ENCODE results near the gene GUCY2C.
"Not testable (repeated sequence)": the region's sequence is repeated elsewhere in the genome, so short reads cannot be mapped to it uniquely, and the experiment has no call there.

Gene GUCY2C

DNA sequence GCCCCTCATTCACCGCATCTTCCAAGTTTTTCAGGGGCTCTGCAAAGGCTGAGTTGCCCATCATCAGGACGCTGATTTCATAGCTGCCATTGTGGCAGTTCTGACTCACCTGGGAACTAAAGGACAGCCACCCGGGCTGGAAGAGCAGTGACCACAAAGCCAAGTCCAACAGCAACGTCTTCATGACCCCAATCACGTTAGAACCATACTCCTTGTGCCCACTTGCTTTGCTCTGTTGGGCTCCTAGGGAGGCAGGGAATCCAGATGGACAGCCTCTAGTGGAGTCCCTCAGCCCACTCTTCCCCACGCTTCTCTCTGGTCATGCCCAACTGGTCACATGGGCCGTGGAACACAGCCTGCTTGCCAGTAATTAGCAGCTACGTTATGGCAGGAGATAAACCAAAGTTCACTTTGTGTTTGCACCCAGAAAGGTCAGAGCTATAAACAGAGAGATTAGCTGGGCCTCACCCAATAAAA, at the start of gene GUCY2C:
GUCY2C (minus strand) TSS at position 335 of the 477 bp plus-strand sequence; CDS start at position 184, 151 bp downstream.
- DNase-seq: no peak

DNA sequence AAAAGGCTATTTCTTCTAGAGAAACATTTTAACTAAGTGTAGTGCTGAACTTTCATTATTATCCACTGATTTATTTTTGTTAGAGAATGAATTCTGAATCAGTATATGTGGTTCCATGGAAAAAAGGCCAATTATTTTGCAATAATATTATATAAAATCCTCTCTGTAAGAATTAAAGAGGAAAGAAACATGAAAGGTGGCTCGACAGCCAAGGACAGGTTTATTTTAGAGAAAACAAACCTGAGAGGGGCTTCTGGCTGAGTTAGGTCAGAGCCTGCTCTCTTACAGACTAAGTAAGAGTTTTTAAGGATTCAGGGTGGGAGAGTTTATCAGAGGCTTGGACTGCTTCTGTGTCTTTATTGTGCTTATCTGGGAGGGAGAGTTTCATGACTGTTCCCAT, 46.7 kb upstream of the GUCY2C start:
- DNase-seq: no peak

DNA sequence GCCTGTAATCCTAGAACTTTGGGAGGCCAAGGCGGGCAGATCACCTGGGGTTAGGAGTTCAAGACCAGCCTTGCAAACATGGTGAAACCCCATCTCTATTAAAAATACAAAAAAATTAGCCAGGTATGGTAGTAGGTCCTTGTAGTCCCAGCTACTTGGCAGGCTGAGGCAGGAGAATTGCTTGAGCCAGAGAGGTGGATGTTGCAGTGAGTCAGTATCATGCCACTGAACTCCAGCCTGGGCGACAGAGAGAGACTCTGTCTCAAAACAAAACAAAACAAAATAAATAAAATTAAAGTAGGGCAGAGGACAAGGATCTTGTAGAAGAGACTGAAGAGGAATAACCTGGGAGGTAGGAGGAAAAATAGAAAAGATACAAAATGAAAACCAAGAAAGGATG, 45.5 kb upstream of the GUCY2C start:
- DNase-seq: no peak

DNA sequence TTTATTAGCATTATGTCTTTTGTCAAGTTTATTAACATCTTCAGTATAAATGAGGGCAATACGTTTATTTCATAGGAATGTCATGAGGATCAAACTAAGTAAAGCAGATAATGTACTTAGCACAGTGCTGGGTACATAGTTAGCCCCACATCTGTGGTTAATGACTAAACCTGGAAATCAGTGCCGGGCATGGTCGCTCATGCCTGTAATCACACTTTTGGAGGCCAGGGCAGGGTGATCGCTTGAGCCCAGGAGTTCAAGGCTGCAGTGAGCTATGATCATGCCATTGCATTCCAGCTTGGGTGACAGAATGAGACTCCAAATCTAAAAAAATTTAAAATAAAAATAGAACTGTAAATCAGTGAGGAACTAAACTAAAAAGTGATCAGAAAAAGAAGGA, 44.8 kb upstream of the GUCY2C start:
- DNase-seq: no peak

DNA sequence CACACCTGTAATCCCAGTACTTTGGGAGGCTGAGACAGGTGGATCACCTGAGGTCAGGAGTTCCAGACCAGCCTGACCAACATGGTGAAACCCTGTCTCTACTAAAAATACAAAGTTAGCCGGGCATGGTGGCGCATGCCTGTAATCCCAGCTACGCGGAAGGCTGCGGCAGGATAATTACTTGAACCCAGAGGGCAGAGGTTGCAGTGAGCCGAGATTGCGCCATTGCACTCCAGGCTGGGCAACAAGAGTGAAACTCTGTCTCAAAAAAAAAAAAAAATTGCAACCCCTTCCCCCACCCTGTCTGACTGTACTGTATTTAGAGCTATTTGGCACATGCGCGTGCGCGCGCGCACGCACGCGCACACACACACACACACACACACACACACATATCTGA, 40.0 kb upstream of the GUCY2C start:
- DNase-seq: not testable (repeated sequence)

DNA sequence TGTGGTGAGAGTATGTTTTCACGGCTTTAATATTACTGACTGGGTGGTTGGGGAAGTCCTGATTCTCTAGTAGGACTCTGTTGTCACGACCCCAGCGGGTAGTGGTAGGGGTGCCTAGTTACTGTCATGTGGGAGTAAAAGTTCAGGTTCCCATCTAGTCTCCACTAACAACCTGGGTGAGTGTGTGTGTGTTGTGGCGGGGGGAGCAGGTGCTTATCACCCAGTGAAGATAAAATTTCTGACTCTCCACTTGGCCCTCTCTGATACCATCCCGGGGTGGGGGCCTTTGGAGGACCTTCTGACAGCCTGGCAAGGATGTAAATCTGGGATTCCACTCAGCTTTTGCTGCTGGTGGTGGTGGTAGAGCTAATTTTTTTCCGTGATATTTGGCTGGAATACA, 35.4 kb upstream of the GUCY2C start:
- DNase-seq: no peak

DNA sequence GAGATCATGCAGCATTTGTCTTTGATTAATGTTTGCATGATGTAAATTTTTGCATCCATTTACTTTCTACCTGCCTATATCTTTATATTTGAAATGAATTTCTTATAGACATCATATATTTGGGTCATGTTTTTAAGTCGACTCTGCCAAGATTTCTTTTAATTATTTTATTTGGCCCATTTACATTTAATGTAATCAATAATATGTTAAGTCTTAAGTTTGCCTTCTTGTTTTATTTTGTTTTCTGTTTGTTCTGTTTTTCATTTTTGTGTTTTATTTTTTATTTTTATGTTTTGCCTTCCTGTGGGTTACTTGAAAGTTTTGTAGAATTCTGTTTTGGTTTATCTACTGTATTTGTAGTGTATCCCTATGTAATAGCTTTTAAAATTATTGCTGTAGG, 33.2 kb upstream of the GUCY2C start:
- no peak for DNase-seq

DNA sequence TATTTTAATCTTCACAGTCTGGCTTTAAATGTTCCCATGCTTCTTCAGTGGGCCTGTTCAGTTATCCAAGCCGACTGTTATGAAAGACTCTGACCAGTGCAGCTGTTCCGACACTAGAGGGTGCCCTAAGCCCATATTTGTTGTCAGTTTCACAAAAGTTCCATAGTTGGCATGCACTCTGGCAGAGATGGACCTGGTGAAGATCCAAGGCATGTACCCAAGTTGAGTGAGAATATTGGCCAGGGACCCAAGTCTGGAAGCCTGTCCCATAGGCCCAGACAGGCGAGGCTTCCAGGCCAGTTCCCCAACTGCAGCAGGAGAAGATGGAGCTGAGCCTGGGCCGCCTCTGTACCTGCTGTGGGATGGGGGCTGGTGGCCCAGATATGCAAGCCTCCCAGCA, 27.4 kb upstream of the GUCY2C start:
- peak; percentile 55 for DNase-seq

DNA sequence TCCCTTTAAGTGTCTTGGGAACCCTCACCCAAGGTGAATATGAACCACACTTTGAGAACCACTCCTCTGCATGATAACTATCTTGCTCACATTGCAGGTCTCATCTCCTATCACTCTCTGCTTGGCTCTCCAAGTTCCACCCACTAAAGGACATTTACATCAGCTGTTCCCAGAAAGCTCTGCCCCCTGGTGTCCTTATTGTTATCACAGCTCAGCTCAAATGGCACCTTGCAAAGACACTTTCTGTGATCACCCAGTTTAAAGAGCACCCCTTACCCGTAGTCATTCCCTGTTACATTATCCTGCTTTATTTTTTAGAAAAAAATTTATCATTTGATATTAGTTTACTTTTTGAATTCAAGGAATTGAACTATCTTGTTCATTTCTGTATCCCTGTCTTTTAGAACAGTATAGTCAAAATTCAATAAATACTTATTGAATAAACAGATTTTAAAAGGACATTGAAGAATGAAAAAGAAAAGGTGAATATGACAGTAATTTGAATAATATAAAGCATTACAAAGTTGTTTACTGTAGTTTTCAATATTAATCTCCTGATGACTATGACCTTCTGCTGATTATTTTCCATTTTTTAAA, 20.5 kb upstream of the GUCY2C start:
- DNase-seq: peak; percentile 24

DNA sequence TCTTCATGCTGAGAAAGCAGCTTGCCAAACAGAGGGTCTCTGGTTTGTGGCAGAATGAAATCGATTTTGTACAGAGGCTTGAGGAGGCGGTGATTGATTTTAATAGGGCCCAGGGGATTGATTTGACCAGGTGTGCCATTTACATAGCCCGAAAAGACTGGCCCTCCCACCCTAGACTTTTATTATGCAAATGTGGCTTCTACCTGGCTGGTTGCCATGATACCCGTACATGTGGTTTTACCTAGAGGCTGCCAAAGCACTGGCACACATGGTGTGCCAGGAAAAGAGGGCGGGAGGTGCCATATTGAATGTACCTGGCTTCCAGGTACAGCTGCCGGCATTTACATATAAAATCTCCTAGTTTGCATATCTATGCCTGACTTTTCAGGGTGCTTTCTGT, 18.0 kb upstream of the GUCY2C start:
- no peak for DNase-seq

DNA sequence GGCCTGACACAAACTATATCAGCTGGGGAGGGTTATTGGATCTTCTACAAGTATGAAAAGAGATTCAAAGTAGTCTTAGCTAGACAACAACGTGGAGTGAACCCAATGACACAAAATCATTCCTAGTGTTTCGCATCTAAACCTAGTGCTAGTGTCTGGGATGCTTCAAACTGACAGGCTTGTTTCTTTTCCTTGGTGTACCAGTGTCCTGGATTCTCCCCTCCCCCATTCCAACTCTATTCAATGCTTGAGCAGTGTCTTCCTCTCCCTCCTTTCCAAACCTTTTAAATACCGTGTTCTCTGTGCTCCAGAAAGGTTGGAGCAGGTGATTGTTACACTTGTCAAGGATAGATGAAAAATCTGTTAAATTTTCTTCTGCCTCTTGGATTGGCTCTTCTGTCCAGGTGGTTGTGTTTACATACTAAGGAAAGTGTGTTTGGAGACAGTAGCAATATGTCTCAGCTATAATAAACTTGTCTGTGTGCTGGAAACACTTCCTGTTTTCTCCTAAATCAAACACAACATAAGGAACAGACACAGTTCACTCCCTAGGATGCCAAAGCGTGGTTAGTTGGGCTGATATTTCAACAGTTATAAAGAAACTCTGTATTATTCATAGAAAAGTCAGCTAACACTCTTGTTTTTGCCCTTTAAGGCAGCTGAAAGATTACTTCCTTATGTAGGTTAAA, 14.4 kb upstream of the GUCY2C start:
- no peak for DNase-seq

DNA sequence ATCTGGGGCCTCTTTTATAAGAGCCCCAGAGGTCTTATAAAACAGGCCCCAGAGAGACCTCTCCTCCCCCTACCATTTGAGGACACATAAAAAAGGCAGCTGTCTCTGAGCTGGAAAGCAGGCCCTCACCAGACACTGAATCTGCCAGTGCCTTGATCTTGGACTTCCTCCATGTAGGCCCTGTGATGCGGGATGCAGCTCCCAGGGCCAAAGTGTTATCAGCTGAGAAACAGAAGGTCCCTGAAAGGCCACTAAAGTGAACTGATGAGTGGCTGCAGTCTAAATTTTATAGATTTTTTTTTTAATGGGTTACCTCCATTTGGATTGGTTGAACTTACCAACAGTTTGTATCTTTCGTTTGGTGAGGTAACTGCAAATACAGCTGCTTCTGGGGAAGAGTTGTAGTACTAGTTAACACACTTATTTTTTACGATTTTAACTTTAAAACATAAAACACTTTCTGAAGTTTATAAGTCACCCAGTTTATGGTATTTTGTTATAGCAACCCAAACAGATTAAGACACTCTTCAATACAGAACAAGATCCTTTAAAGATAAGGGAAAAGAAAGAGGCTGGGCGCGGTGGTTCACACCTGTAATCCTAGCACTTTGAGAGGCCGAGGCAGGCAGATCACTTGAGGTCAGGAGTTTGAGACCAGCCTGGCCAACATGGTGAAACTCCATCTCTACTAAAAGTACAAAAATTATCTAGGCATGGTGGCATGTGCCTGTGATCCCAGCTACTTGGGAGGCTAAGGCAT, 5.6 kb upstream of the GUCY2C start:
- no peak for DNase-seq

DNA sequence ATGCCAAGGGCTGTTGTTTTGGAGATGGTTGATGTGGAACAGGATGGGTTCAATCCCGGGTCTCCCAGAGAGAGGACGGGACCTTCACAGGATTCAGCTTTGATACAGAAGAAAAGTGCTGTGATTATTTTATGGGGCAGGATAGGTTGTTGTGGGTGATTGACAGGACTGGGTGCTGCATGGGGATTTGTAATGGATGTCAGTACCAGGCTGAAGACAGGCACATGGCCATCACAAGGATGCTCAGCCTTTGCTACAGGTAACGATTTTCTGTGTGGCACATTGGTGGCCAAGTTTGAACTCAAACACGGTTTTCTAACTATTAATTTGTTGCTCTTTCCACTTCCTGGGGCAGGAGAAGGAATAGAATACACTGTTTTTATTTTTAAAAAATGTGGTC, 4.5 kb upstream of the GUCY2C start:
- DNase-seq: no peak

DNA sequence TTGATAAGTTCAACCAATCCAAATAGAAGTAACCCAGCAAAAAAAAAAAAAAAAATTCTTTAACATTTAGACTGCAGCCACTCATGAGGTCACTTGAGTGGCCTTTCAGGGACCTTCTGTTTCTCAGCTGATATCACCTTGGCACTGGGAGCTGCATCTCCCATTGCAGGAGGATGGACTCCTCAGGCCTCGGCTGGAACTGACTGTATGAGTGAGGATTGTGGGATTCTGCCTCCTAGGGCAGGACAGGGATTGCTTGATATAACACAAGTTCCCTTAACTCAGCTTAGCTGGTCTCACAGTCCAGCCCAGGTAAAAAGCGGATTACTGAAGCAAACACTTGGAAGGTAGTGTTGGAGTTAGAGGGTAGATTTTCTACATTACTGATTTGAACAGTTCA, 3.5 kb upstream of the GUCY2C start:
- no peak for DNase-seq

DNA sequence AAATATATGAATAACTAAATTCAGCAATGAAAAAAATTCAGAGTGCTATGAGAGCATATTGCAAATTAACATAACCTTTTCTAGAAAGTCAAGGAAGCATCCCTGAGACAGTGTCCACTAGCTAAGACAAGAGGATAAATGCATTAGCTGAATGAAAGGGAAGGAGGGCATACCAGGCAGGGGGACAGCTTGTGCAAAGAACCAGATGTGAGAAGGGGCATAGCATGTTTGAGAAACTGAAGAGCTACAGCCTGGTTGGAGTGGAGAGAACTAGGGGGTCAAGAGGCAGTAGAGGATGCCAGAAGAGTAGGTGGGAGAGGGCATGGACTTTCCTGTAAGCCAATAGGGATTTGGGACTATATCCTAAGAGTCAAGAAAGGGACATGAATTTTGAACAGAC, 2.2 kb upstream of the GUCY2C start:
- DNase-seq: no peak

DNA sequence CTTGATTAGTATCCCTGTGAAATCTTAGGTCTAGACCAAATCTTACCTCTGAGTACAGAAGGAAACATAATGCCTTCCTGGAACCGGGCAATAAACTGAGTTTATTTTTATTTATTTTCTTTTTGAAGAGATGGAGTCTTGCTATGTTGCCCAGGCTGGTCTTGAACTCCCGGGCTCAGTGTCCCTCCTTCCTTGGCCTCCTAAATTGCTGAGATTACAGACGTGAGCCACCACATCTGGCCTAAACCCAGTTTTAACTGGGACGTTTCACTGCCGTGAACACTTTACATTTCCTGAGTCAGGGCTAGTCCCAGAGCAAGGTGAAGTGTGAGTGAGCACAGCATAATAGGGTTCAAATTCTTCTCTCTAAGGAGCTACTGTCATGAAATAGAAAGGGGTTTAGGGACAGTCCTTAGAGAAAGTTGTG, 671 bp downstream of the GUCY2C start:
- DNase-seq: no peak

DNA sequence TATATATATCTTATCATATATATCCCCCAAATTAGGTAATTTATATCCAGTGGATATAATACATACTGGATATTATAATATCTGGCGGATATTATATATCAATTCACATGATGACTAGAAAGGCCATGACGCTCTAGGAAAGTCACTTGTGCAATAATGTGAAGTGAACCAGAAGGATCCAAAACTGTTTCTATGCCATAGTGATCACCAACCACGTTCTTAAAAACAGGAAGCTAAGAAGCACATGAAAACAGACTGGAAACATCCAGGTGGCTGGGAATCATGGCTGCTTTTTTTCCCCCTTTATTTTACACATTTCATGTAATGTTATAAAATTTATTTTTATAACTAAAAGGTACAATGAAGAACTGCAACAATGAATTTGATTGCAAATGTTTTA, 1.4 kb downstream of the GUCY2C start:
- DNase-seq: no peak

DNA sequence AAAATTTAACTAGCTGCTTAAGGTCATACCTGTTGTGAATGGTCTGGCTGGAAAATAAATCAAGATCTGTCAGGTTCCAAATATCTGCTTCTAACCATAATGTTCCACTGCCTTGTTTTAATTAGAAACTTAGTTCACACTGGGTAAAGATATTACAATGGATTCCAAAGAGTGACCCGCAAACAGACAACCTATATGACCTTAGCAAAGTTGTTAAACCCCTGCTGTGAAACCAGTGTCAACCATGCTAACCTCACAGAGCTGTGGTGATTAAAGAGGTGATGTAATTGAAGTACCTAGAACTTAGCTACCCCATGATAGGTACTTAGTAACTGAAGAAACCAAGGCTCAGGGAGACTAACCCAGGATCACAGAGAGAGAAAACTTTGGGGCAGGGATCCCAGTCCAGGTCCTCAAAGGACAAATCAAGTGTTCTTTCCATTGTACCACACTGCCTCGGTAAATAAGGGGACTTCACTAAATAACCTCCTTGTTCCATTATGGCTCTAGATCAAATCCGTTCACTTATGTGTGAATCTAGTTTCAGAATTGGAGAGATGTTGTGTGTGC, 2.2 kb downstream of the GUCY2C start:
- DNase-seq: no peak

DNA sequence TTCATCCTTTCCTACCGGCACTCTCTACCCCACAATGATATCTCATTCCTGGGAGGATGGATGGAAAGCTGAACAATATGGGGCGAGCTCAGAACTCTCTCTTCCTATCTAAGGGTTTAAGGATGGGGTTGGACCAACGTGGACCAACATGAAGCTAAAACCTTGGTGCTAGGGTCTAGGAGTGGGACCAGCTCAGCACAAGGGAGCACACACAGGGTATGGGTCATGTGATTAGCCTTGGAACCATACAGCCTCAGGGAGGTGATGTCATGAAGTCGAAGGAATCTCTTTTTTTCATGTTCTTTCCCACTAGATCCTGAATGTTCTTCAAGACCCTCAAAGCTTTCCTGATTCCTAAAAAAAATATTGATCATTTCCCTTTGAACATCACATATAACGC, 3.3 kb downstream of the GUCY2C start:
- no peak for DNase-seq

DNA sequence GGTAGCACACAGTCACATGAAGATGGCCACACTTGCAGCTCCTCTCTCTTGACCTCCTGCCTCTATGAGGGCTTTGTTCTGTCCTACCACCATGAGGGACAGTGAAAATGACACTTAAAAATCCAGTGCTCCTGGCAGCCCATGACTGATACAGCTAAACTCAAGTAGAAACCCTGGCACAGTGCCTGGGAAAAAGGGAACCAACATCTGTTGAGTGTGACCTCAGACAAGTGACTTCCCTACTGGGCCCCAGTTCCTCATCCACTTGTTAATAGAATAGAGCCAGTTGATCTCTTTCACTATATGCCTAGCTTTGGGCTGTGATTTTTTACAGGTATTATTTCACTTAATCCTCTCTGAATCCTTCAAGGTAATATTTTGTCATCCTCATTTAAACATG, 4.8 kb downstream of the GUCY2C start:
- DNase-seq: no peak

DNA sequence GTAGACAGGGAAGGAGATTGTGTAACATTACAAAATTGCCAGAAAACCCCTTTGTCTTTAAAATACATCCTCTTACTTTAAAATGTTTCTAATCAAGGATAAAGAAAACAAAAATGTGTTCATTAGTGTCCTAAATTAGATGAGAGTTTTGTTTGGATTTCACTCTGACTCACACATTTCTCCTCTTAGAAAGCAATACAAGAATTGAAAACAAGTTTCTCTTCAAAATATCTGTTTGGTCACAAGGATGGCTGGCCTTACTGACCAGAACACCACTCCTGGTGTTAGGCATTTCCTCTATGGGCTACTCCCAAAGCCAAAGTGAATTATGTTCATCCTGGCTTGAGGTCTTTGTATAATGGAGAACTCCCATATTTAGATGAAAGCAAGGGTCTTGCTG, 6.4 kb downstream of the GUCY2C start:
- DNase-seq: no peak

DNA sequence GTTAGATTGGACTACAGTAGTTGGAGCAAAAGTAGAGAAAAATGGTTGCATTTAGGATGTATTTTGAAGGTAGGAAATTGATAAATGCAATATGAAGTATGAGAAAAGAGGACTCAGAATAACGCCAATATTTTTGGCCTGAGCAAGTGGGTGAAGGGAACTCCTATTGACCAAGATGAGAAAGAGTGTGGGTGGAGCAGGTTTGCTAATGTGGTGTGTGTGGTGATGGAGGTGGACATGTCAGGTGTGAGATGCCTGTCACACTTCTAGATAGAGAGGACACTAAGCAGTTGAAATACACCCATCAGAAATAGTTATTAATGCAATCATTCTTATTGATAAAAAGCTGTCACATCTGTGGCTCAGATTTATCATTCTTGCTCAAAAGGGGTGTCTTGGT, 7.3 kb downstream of the GUCY2C start:
- DNase-seq: no peak

DNA sequence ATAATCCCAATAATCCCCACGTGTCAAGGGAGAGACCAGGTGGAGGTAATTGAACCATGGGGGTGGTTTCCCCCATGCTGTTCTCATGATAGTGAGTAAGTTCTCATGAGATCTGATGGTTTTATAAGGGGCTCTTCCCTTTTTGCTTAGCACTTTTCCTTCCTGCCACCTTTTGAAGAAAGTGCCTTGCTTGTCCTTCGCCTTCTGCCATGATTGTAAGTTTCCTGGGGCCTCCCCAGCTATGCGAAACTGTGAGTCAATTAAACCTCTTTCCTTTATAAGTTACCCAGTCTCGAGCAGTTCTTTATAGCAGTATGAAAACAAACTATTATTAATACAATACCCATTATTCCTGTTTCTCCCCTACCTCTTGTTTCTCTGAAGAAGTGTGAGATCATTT, 14.2 kb downstream of the GUCY2C start:
- not testable (repeated sequence) for DNase-seq

DNA sequence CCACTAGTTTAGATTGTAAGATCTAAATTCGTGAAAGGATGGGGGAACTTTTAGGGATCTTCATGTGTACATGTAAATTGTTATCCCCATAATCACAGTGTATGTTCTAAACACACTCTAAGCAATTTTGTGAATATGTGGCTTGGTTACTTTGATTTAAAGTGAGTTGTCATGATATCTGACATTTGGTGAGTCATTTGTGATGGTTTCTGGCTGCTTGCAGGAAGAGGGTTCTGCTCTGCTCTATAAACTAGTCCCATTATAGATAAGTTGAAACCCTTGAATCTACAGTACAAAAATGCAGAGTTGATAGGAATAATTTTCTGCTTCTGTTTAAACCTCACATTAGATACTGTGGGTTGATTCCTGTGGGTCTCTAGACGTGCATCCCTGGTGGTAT, 14.8 kb downstream of the GUCY2C start:
- DNase-seq: no peak
